HG02840 (cell line): Measurements from ENCODE around the gene TRAPPC2L.

Experiments
- ATAC-seq: cut with Tn5 transposase; IDR thresholded peaks from one replicate; pipeline ENCODE4 v1.9.1; 2021; ENCODE audit warnings: mild to moderate bottlenecking, moderate library complexity, moderate number of reproducible peaks; ENCODE audit not compliant: unreplicated experiment, low FRiP score

Gene TRAPPC2L

DNA sequence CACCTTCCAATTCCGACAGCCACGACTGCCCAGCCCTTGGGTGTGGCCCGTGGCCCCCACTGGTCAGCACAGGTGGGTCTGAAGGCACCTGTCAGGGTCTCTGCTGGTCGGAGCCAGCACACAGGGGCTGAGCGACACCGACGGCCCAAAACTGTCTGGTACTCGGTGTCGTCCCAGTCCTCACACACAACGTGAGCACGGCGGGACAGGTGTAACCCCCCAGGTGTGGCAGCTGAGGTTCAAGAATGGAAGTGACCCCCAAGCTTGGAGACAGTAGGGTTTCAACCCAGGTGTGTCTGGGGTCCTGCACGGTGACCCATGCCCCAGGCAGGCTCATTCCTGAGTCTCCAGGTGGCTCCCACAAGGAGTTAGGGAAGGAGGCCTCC is 1.2 kb upstream of the TRAPPC2L start:
- no peak for ATAC-seq

DNA sequence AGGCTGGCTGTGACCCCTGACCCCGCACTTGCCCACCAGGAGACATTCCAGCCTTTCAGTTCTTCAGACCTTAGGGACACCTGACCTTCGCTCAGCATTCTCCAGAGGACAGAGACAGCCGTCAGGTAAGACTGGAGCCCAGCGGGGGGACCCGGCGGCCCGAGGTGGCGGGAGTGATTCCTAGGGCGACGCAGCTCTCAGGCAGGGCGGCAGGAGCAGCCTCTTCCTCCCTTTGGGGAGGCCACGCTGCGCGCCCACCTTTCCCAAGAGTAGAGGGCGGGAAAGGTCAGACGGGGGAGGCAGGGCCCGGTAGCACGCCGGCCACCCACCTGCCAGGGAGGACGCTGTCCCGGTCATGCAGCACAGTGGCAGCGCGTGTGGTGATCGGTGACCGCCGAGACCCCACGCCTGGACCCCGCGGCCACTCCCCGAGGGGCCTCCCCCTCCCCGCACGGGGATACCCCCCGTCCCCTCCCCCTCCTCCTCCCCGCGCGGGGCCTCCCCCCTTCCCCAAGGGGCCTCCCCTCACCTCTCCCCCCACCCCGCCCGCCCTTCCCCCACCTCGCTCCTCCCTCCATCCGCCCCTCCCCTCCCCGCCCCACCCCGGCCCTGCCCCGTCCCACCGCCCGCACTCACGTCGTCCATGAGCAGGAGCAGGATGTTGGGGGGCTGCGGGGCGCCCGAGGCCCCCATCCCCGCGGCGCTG is 652 bp upstream of the TRAPPC2L start:
- ATAC-seq, result no peak

DNA sequence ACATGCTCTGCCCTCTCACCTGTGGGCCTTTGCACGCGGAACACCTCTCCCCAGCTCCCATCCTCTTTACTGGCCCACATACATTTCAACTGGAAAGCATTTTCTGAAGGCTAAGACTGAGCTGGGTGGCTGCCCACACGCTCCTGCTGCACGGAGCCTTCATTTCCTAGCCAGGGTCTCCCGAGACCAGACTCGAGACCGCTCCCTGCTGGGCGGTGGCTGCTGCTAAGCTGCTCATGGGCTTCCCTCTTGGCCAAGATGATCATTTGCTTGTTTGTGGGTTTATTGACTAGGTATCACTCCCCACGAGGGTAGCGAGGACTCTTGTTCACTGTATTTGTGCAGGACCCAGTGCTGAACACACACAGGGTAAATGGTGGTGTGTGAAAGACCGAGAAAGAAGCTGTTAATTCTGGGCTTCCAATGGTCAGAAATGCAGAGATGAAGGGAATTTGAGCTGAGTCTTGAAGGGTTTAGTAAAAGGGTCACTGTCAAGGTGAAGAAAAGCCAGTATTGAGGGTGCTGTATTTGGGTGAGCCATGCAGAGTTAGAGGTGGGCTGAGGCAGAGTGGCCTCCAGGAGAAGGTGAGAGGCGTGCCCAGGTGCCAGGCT is 907 bp downstream of the TRAPPC2L start:
- ATAC-seq, result no peak

DNA sequence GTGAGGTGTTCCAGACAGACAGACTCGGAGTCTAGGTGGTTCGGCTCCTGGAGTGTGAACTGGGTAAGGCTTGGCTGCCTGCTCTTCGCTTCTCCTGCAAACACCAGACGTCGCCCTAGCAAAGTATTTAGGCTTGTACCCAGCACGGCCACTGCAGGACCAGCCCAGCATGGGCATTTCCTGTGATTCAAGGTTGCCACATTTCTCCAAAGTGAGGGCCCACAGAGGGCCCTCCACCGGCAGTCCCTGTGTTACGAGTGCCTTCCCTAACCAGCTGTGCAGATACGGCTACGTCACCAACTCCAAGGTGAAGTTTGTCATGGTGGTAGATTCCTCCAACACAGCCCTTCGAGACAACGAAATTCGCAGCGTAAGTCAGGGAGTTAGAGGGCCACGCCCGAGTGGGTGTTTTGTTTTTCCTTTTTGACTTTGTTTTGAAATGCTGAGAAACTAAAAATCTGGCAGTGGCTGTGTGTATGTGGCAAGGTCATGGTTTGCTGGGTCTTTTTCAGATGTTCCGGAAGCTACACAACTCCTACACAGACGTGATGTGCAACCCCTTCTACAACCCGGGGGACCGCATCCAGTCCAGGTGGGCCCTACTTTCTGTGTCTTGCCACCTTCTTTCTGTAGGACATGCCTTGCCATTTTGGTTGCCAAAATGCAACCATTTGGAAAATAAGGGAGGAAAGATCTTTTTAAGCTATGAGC is 2.6 kb downstream of the TRAPPC2L start:
- no peak for ATAC-seq

DNA sequence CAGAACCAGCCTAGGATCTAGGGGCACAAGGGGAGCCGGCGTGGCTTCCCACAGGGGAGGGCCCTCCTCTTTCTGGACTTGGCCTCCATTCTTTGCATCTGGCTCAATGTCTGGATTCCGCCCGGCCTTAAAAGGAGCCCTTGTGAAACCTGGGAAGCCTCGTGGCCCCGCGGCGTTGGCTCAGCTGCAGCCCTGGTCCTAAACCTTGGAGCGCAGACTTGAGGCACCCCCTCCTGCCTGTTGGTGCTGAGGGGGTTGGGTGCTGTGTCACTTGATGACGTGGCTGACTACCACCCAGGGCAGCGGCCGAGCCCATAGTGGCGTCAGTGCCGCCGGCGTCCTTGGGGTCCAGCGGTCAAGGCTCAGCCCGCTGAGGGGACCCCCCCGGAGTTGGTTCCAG is 4.4 kb downstream of the TRAPPC2L start:
- ATAC-seq, result no peak

DNA sequence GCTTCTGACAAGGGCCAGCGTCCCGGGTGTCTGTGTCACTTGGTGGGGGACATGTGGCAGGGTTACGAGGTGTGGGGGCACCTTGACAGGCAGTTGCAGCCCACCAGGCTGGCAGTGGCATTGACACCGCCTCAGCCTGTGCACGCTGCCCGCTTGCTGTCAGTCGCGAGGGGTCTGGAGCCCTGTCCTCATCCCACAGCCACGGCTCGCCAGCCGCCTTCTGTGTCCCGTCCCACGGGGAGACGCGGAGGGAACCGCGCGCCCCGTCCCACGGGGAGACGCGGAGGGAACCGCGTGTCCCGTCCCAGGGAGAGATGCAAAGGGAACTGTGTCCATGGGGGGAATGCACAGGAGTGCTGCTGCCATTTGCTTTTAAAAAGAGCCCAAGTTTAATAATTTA is 6.0 kb downstream of the TRAPPC2L start:
- no peak for ATAC-seq

DNA sequence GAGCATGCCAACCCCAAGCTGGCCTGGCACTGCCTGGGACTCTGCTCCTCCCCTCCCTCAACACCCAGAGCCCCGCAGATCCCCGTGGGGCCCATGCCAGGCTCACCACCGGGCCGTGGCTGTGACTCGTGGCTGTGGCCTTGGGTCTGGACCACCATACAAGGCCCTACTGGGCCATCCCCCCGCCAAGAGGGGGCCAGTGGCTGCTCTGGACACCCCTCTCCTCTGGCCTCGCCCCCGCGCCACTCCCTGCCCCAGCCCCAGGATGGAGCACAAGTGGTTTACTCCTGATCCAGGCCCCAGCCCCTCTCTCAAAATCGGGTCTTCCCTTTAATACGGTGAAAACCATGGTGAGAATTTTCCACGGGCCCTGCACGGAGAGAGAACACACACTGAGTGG is 6.5 kb downstream of the TRAPPC2L start:
- no peak for ATAC-seq

DNA sequence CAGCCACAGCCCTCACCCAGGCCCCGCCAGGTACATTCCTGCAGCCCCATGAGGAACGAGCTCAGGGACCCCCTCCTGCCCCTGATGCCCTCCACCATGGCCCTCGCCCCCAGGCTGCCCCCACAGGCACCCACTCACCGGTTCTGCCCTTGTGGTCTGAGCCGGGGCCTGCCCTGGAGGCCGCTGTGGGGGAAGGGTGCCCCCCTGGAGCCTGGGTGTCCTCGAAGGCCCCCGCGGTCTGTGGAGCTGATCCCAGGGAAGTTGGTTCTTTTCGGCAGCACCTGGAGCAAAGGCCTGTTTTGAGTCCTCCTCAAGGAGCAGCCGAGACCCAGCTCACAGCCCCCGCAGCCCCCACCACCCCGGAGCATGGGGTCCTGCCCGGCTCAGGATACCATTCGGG is 7.2 kb downstream of the TRAPPC2L start:
- no peak for ATAC-seq

DNA sequence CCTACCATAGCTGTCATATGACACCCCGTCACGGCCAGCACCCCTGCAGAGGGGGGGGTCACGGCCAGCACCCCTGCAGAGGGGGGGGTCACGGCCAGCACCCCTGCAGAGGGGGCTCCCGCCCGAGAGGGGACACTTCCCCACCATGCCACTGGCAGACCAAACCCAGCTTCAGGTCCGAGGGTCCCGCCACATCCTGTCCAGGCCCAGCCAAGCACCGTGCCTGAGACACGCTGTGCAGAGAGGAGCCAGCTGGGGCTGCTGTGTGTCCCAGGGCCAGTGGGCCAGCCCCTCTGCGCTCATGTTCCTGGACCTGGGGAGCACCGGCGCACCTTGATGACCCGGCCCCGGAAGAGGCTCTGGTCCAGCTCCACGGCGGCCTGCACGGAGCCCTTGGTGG is 7.6 kb downstream of the TRAPPC2L start:
- no peak for ATAC-seq

DNA sequence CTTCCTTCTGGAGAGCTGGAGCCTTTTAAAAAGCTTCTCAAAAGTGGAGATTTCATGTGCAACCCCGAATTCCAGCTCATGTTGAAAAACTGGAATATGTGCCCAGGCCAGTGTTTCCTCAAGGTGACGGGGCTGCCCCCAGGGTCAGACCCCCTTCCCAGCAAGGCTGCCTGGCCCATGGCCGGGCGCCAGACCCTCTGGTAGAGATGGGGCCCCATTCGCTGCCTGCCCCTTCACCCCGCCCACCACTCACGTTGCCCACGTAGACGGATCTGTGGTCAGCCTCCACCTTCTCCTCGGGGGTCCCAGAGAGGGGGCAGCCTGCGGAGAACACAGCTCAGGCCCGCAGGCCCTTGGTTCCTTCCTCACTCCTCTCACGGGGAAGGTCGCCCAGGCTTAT is 8.4 kb downstream of the TRAPPC2L start:
- no peak for ATAC-seq

DNA sequence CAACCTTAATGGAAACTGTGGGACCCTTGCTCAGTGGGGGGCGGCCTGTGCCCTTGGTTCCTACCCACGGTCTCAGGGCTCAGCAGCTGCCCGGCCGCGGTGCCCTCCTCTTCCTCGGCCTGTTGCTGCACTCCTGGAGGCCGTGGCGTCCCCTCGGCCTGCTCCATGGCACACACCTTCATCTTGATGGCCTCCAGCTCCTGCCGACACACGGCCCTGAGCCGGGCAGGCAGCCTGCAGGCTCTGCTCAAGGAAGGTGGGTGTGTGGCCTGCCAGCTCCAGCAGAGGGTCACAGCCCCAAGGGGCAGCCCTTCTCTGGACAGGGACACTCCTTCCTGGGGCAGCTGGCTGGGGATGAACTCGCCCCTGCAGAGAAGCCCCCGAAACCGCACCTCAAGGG is 8.8 kb downstream of the TRAPPC2L start:
- ATAC-seq, result no peak

DNA sequence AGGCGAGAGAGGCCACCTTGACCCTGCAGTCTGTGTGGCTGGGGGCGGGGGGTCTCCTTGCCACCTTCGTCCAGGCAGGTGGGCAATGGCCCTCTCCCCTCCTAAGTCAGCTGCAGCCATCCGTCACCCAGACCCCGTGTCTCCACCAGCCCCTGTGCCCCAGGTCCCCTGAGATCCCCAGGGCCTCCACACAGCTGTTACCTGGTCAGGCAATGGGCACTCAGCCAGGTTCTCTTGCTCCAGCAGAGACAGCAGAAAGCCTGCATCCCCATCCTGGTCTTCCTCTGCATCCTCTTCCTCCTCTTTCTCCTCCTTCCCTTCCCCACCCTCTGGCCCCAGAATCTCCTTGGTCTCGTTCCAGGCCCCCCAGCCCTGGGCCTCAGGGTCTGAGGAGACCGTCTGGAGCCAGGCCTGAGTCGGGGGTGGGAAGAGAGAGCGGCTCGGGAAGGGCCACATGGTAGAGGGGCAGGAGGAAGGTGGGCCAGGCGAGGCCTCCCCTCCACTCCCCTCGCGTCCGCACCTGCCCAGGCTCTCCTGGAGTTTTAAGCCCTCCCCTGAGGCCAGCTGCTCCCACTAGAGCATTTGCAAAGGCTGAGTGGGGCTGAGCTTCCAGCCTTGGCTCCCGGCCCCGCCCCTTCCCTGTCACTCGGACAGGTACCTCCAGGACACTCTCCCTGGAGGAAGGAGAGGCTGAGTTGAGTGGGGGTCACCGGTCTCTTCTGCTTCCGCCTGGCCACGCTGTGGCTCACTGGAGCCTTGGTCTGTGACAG is 9.4 kb downstream of the TRAPPC2L start, which contains the start of gene PABPN1L:
TSS of gene PABPN1L (minus strand) at position 510 of the 770 bp plus-strand sequence. CDS start at position 456, 54 bp downstream.
- no peak for ATAC-seq

DNA sequence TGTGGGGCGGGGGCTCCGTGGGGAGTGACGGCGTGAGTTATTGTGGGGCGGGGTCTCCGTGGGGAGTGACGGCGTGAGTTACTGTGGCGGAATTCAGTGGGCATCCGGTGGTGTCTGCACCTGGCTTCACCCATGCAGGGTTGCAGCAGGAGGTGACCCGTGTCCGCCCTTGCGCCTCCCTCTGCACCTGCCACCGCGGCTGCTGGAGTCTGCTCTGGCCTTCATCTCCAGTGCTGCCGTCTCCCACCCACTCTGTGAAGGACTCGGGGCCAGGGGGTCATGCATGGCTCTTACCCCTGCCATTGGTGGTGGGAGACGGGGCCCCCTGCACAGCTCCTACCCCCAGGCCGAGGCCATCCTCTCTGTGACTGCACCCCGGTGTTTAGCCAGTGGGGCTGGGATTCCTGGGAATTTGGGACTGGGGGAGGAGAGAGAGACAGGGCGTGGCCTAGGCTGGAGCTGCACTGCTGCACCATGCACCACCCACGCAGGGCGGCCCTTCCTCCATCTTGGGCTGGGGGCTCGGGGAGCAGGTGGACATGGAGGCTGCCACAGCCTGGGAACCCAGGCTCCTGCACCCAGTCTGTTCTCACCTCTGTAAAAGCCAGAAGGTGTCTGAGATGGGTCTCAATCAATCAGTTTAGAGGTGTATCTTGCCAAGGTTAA is 10.8 kb downstream of the TRAPPC2L start:
- no peak for ATAC-seq

DNA sequence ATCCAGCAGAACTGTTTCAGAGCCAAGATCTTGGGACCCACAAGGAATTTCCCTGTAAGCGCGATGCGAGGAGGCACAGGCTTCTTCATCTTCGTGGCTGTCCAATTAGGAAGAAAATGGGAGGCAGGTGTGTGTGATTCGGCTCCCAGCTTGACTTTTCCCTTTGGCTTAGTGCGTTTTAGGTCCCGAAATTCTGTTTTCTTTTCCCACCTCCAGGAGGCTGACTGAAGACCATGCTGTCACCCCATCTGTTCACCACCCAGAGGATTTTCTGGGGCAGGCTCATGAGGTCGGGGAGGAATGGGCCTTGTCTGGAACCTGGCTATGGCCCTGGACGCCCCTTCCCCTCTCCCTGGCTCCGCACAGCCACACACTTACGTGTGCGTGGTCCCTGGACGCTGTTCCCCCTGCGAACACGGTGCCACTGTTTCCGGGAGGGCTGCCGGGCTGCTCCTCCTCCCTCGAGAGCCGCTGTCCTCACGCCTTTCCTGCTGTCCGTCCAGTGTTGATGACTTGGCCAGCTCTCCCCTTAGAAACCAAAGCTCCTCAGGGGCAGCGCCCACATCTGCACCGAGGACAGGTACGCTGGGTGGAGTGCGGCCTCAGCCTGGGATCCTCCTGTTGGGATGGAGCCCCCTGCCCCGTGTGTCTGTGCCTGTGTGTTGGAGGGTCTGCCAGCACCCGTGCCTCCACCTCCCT is 12.2 kb downstream of the TRAPPC2L start:
- ATAC-seq, result no peak

DNA sequence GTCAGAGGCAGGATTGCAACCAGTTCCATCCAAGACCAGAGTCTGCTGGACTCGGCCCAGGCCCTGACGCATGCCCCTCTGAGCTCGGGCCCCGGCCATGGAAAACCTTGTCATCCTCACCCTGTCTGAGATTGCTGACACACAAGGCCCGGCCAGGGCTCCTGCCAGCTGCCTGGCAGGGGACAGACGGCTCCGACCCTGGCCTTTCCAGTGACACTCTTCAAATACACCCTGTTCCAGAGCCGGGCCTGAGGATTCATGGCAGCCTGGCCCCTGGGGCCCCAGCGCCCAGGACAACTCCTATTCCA is 12.7 kb downstream of the TRAPPC2L start:
- ATAC-seq, result no peak

DNA sequence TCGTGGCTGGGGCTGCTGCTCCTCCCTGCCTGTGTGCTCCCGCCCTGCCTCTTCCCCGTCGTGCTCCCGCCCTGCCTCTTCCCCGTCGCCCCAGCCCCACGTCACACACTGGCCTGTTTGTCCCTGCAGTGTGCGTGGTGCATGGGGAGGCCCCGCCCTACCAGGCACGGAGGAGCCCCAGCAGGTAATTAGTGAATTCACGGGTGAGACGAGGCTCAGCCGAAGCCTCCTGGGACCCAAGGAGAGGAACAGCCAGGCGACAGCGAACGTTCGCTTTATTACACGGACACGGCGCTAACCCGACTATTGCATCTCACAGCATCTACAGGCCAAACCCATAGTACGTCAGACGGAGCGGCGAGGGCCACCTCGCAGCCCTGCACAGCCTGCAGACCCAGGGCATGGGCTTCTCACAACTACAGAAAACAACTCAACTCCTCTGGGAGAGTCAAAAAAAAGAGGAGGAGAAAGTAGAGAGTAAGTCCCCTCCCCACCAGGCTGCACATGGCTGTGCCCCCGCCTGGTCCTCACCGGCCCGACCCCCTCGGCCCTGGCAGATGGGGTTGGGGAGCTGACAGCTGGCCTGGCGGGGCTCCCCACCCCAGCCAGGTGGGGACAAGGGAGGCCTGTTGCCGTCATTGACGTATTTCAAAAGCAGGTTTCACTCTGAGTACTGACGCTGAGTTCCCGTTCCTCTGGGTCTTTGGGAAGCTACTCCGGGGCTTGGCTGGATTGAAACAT is 13.9 kb downstream of the TRAPPC2L start:
- ATAC-seq, result no peak

DNA sequence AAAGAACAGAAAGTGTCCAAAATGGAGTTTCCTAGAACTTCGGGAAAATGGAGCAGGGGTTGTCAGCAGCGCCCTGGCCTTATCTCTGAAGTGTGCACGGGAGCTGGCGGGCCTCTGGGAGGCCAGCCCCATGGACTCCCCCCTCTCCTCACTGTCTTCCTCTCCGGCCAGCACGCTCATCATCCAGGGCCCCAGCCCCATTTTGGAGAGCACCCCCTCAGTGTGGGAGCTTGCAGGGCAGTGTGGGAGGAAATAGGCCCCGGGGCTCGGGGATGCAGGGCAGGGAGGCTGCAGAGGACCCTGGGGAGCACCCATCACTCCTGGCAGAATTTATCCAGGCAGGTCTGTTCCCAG is 14.4 kb downstream of the TRAPPC2L start:
- no peak for ATAC-seq

DNA sequence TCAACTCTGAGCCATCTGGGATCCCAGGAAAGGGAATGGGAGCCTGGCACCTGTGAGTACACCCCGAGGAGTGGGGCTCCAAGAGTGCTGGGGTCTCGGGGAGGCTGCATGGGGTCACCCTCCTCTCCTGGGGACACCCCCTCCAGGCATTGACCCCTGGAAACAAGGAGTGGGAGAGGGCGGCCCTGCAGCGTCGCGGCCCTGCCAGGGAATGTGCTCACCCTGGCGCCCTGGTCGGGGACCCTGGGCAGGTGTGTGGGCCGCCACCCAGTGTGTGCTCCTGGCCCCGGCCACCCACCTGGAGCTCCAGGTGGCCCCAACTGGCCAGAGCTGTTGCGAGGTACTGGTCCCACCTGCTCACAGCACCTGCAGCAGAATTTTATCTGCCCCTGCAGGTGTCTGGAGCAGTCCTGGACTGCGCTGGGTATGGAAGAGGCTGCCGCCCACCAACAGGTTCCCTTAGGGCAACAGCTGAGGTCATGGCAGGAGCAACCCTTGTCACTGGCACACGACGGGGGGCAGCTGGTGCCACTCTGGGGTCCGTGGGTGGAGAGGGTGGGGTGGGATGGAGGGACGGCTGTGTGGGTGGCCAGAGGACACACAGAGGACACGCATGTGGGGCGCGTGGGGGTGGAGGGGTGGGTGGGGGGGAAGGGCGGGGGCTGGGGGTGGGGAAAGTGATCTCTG is 14.9 kb downstream of the TRAPPC2L start:
- ATAC-seq, result no peak
